Measurements from ENCODE around the gene B4GALT6. TPM values are rescaled to one million over a fixed set of nuclear protein-coding genes. Genes with fewer than 3 reads are reported as not detected.

The B4GALT6 gene
- total and polyA plus RNA-seq, 10 of the 15 experiments (the other 5 are each of a cell fraction or from before 2014, with no cell fraction given) = 11.9 to 47.4 (median 18.0) TPM

GRCh38 chr18:31648966-31649429 lies 35.4 kb downstream of the B4GALT6 start (continued):
- no peak for TF ChIP-seq HSF1 (IDR thresholded peaks at IDR 0.05; ENCODE audit: low read depth, low read length)
- no peak for TF ChIP-seq FOXK2 (IDR thresholded peaks at IDR 0.05)
- no peak for TF ChIP-seq ESRRA (IDR thresholded peaks at IDR 0.05; ENCODE audit: low read length)
- no peak for TF ChIP-seq BRCA1 (IDR thresholded peaks at IDR 0.05; ENCODE audit: low read depth, low read length)
- peak; percentile 83 for TF ChIP-seq ATF7 (IDR thresholded peaks at IDR 0.05; ENCODE audit: low read depth)
- peak; percentile 55; the same call in 1 of the 2 replicates for TF ChIP-seq MEF2A (IDR thresholded peaks at IDR 0.05; ENCODE audit: insufficient read depth, low read depth, low read length)
- TF ChIP-seq POLR2A (IDR thresholded peaks at IDR 0.05; ENCODE audit: low read depth, low read length) = 0 out of 2 replicates have a peak, but pooled peaks have one; percentile 31
- TF ChIP-seq RBBP5 (conservative IDR thresholded peaks at IDR 0.05) = no peak
- no peak for TF ChIP-seq EZH2 (IDR thresholded peaks at IDR 0.05; ENCODE audit: borderline replicate concordance, control insufficient read depth, low read depth, low read length)
- TF ChIP-seq SP1 (IDR thresholded peaks at IDR 0.05; ENCODE audit: low read depth, low read length) = no peak
- no peak for TF ChIP-seq BMI1 (IDR thresholded peaks at IDR 0.05; ENCODE audit: borderline replicate concordance)
- peak; percentile 40 for TF ChIP-seq NBN (IDR thresholded peaks at IDR 0.05)
- no peak for TF ChIP-seq FOS (IDR thresholded peaks at IDR 0.05; ENCODE audit: borderline replicate concordance, extremely low read depth, insufficient read length)
- TF ChIP-seq CTCF (IDR thresholded peaks at IDR 0.05 in 2 of 3, conservative IDR thresholded peaks at IDR 0.05 in 1 of 3; ENCODE audit: control insufficient read depth in 2 of 3, extremely low read depth in 1 of 3, insufficient read depth in 1 of 3, low read depth in 3 of 3, low read length in 3 of 3) = no peak
- peak; percentile 87 for TF ChIP-seq ZNF24 (IDR thresholded peaks at IDR 0.05)
- peak; percentile 92 for TF ChIP-seq RELB (IDR thresholded peaks at IDR 0.05; ENCODE audit: low read depth)
- no peak for TF ChIP-seq ZBTB33 (IDR thresholded peaks at IDR 0.05)
- TF ChIP-seq SIX5 (IDR thresholded peaks at IDR 0.05; ENCODE audit: low read depth, low read length, severe bottlenecking) = no peak
- no peak for TF ChIP-seq TCF3 (IDR thresholded peaks at IDR 0.05; ENCODE audit: borderline replicate concordance, insufficient read depth, low read depth, low read length)
- TF ChIP-seq CHD2 (IDR thresholded peaks at IDR 0.05; ENCODE audit: borderline replicate concordance, low read depth, low read length) = peak; percentile 69; the same call in 1 of the 2 replicates
- TF ChIP-seq ZNF384 (IDR thresholded peaks at IDR 0.05; ENCODE audit: borderline replicate concordance, low read depth, low read length) = no peak
- no peak for TF ChIP-seq MAX (IDR thresholded peaks at IDR 0.05; ENCODE audit: low read depth, low read length)
- no peak for TF ChIP-seq CHD1 (IDR thresholded peaks at IDR 0.05; ENCODE audit: low read depth, low read length)
- TF ChIP-seq KAT2A (conservative IDR thresholded peaks at IDR 0.05; ENCODE audit: control insufficient read depth, low read depth, low read length) = no peak
